GM12872 (cell line): ENCODE data around the gene PTX4.

ENCODE experiments used
- CTCF ChIP-seq: IDR thresholded peaks from 3 replicates; pipeline ENCODE4 v1.5.1; 2011; ENCODE audit warnings: low read depth, mild to moderate bottlenecking, low read length, moderate library complexity; ENCODE audit not compliant: insufficient read depth

PTX4 gene

GRCh38 chr16:1465567-1465915 is 23.2 kb downstream of the PTX4 start:
- TF ChIP-seq CTCF, result no peak

GRCh38 chr16:1464894-1465566 is 23.7 kb downstream of the PTX4 start:
- no peak for TF ChIP-seq CTCF

- TF ChIP-seq CTCF, result no peak
Measured at GRCh38 chr16:1464196-1464893, 24.4 kb downstream of the PTX4 start.

- TF ChIP-seq CTCF, result no peak
Measured at GRCh38 chr16:1461146-1461545, 27.6 kb downstream of the PTX4 start.

- no peak for TF ChIP-seq CTCF
Measured at GRCh38 chr16:1460602-1461138, 28.1 kb downstream of the PTX4 start.

GRCh38 chr16:1459967-1460366 is 28.8 kb downstream of the PTX4 start:
- TF ChIP-seq CTCF, result no peak

GRCh38 chr16:1458977-1459341 is 29.8 kb downstream of the PTX4 start:
- TF ChIP-seq CTCF, result no peak
